Activated naive CD4-positive, alpha-beta T cell (primary cell): Measurements from ENCODE around the gene EFNA3.
A peak's percentile ranks its signal among the peaks of the same experiment; 100 is the strongest.
"Not testable (repeated sequence)": the region's sequence is repeated elsewhere in the genome, so short reads cannot be mapped to it uniquely, and the experiment has no call there.

ENCODE experiments used
- DNase-seq, 4 experiments: peaks; one replicate each; lab custom pipeline; 2025; lab: John Stamatoyannopoulos, UW

Gene EFNA3

DNA sequence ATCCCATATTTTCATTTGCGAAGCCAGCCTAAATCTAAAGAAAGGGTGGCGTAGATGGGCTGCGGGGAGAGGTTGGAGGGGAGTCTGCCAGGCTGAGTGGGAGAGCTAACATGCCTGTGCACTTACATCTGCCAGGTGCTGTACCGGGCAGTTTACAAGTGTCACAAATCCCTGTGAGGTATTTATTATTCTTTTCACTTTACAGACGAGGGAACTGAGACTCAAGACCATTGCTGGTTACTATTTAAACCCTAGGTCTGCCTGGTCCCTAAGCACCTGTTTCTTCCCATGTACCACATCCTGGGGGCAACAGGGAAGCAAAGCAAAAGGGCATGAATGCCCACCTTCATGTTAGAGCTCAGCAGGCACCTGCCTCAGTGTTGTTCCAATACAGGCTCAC, 29.7 kb downstream of the EFNA3 start:
- no peak for DNase-seq

DNA sequence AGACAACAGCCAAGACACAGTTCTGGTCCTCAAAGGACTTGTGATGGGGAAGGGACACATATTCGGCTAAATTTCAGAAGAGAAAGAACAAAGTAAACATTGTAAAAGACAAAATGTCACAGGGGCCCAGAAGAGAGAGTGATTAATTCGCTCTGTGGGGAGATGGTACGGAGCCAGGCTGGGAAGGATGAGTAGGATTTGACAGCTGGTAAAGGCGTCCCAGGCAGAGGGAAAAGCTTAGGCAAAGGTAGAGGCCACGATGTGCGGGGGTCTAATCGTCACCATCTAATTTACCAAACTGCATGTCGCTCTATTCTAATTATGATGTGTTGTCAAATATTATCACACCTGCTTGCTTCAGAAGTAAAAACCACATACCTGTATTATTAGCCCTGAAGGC, 31.7 kb downstream of the EFNA3 start:
- DNase-seq = no peak

DNA sequence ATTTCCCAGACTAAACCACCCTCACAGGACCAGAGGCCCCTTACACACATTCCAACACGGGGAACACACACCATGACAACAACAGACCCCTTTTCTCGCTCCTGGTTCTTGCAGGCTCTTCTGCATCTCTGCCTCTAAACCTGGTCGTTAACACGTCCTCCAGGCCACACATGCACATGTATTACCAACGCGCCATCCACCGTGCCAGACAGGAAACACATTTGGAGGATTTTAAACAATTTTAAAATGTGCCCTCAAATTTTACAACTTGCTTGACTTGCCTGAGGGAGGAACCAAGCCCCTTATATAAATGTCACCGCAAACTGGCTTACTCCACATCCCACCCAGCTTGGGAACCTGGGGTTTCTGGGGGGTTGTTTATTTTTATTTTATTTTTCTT, 32.2 kb downstream of the EFNA3 start:
- DNase-seq = no peak

DNA sequence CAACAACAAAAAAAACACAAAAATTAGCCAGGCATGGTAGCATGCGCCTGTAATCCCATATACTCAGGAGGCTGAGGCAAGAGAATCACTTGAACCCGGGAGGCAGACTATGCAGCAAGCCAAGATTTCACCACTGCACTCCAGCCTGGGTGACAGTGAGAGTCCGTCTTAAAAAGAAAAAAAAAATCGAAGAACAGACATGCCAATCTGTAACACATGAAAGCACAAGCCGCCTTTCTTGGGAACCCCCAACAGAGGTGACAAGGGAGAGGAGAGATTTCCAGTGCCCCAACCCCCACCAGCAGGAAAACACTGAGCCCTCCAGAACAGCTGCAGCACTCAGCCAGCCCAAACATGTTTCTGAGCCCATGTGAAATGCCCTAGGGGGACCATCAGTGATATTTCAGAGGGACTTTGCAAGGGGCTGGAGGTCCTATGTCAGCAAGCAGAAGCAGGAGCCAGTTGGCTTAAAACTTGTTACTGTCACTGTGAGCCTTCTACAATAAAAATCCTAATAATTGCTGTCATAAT, 34.9 kb downstream of the EFNA3 start:
- no peak for DNase-seq

DNA sequence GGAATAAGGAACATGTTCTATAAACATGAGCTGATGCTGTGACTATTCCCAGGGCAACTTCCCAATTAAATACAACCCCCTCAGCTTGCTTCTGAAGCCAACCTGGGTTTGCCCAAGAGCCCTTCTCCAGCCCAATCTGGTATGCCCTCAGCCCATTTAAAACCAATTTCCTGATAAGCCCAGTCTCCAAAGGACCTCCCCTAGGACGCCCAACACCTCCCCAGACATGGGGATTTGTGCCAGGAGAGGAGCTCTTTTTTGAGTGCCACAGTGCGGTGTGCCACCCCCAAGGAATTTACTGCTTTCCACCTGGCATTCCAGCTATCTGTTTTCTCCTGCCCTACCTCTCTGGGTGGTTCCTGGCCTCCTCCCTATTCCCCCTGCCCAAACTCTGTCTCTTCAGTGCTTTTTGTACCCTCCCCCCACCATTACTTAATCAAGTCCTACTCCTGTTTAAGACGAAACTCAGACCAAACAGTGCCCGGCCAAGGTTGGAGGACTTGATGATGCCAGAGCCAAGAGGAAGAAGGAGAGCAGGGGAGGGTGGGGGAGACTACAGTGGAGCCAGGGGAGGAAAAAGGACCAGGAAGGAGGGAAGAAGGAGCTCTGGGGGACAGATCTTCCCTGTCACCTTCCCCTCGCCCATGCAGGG, 37.6 kb downstream of the EFNA3 start:
- DNase-seq = no peak

DNA sequence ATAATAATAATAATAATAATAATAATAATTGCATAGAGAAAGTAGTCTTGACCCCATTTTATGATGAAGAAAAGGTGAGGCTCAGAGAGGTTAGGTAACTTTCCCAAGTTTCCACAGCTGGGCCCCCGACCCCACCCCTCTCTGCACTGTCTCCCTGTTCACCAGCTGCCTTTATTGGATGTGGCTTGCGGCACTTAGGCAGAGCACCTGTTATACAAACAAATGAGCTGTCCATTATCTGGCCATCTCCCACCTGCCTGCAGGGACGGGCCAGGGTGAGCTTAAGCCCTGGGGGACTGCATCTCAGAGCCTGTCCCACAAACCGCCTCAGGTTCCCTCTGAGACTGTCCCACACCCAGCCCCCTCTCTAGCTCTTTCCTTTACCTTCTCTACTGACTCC, 39.0 kb downstream of the EFNA3 start:
- DNase-seq = no peak

DNA sequence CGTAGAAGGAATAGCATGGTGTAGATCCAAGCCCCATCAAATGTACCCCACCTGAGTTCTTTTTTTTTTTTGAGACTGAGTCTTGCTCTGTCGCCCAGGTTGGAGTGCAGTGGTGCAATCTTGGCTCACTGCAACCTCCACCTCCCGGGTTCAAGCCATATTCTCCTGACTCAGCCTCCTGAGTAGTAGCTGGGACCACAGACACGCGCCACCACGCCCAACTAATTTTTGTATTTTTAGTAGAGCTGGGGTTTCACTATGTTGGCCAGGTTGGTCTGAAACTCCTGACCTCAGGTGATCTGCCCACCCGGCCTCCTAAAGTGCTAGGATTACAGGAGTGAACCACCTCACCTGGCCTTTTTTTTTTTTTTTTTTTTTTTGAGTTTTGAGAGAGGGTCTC, 39.5 kb downstream of the EFNA3 start:
- not testable (repeated sequence) for DNase-seq

DNA sequence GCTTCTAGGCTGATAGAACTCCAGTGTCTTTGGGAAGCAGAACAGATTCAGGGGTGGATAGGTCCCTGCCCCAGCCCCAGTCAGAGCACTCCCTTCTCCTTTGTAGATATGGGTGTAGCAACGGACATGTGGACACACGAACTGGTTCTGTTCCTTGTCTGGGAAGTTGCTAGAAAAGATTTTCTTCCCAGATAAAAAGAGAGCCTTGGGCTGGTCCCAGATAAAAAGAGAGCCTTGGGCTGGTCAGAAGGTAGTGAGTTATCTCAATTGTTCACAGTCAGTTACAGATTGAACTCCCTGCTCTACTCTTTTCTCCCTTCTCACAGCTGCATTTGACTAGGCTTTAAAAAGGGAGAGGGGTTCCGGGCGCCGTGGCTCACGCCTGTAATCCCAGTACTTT, 41.6 kb downstream of the EFNA3 start:
- DNase-seq = no peak

DNA sequence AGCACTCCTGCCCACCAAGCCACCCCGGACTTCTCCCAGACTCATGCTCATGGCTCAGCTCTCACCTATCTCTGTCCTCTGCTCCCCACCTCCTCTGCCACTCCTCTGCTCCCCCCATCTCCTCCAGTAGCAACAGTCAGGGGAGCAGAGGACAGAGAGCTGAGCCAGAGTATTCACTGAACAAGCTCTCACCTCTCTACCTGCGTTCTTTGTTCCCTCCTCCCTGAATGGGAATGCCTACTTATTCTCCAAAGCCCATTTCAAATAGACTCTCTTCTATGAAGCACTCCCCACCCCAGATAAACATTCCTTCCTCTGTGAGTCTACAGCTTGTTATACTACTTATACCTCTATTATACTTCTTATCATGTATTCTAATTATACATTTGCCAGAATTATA, 42.6 kb downstream of the EFNA3 start:
- no peak for DNase-seq

DNA sequence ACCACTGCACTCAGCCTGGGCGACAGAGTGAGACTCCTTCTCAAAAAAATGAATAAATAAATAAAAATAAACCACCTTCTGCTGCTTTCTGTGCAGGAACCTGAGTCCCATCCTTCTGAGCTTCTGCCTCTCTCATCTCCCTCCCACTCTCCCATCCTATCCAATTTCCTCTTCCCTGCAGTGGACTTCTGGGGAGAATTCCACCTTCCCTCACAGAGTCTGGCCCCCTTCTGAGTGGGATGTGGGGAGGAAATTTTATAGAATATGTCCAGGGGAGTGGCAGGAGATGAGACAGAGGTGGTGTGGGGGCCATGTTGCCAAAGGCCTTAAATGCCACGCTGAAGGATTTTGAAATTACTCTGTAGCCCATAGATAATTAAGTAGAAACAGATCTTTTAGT, 43.7 kb downstream of the EFNA3 start:
- DNase-seq = no peak

DNA sequence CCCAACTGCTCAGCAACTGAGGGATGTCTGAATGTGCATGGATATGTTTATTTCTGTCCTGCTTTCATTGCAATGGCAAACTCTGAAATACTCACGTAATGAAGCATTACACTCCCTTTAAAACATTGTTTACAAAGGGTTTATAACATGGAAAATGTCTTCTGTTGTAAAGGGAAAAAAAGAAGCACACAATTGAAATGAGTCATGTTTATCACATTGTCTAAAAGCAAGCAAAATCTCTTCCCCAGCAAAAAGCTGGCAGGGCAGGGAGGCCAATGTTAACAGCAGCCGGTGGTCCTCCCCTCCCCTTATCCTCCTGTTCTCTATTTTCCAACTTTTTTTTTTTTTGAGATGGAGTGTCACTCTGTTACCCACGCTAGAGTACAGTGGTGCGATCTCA, 45.2 kb downstream of the EFNA3 start:
- DNase-seq = no peak

DNA sequence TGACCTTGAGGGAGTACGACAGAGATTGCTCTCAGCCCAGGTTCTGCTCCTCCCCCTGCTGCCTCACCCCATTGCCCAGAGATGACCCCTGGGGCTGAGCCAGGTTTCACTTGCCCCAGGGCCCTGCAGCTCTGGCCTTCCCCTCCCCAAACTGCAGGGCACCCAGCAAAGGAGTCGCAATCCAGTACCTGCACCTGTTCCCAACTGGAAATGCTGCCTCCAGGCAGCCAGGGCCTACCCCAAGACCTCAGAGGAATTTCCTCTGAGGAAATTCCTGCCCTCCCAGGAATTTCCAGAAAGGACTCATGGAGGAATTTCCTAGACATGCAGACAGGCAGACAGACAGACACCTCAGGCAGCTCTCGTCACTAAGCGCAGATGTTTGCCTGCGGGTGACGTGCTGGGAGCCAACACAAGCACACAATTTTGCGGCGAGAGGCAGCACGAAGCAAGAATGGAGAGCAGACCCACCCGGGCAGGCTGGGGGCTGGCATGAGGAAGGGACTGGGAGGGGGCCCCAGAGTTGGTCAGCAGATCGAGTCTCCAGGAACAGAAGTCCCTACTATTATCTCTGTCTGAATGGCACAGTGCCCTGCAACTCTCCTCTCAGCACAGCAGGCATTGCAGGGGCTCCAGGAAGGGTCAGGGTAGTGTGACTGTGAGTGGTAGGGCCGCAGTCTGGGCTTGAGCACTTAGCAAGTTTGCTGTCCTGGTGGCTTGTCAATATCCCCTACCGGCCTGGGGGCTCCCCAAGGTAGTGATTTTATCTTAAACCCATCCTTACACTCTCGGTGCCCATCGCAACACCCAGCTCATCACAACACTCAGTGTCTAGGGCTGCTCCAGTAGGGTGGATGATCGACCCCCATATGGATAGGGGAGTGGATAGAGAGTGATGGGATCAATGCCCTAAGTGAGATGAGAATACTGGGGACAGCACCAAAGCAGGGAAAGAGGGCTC, 46.1 kb downstream of the EFNA3 start:
- DNase-seq = no peak

DNA sequence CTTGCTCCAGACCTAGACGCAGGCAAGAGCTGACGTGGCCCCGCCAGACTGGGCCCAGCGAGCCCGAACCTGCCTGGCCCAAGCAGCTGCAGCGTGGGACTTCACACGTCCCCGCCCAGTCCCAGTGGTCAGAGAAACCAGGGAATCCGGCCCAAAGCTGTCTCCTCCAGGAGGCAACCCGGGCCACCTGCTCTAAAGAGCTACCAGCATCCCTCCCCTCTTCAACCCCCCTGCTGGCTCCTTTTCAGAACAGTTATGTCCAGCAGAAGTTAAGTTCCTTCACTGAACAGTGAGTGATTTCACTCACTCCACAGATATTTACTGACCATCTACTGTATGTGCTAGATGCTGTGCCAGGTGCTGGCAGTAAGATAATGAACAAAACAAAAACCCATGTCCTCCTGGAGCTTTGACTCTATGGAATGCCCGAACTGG, 46.9 kb downstream of the EFNA3 start:
- DNase-seq = no peak

DNA sequence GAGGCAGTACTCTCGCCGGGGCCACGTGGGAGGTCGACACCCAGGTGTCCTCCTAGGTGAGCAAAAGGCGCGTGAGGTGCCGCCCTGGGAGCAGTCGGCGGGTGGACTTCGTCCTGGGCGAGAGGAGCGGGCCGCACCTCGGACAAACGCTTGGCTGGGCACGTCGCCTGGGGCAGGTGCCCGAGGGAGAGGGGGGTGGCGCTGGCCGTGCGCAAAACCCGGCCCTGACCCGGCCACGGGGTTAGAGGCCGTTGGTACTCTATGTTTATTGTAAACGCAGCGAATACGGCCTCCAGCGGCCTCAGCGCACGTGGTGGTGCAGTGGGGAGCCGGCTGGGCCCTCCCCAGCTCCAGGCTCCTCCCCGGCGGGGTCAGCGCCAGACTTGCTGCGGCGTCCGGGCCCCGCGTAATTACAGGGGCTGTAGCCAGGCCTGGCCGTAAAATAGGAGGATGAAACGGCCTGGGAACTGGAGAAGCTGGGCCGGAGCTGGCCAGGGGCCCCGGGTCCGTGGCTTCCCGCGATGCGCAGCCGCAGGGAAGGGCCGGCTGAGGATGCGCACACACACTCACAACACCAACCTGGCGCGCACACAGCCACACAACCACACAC, 47.4 kb downstream of the EFNA3 start:
- DNase-seq = no peak

DNA sequence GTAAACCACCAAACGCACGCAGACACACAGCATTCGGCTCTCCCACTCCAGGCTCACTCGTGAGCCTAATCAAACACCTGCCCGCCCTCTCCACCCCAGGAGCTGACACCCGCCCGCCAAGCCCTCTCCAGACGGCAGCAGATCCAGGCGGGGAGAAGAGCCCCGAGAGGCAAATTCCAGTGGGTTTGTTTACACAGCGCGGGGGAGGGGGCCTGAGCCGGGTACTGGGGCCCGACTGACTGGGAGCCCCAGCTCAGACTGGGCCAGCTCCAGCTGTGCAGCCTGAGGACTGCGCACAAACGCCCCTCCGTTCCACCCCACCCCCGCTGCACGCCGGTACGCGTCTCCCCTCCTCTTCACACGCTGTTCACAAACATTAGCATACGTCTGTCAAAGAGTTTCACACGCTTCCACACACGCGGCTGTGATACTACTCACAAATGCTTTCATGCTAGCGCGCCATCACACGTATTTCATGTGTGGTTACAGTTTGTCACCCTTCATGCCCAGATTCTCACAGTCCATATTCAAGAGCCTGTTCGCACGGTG, 48.0 kb downstream of the EFNA3 start:
- DNase-seq = peak in 1 of 4 experiments; percentile 28

DNA sequence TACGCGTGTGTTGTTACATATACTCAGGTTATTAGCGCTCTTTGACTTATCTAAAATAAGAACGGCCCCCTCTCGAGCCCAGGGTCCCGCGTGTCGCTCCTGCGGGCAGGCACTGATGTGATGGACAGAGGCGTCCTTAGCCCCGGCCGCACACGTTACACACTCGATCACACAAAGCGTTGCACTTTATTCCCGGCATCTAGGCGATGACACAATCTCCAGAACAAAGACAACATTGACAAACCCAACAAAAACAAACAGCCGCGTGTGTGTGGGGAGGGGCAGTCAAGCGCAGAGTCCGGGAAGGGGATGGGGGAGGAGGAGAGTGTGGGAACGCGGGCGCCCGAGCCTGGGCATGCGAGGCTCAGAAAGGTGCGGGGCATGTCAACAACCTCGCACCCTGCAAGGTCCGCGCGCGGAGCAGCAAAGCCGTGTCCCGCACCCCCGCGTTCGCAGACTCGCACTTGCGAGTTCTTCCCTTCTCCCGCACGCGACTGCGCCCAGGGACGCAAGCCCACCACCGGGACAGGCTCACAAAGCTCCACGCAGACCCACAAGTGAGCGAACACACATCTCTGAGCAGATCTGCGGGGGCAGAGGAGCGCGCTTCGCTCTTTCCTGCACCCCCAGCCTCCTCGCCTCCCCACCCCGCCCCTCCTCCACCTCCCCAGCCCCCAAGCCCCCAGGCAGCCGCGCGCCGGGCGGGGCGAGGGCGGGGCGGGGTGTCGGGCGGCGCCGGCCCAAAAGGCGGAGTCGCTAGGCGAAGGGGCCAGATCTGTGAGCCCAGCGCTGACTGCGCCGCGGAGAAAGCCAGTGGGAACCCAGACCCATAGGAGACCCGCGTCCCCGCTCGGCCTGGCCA, 48.7 kb downstream of the EFNA3 start, which contains the start of gene EFNA1:
TSS of gene EFNA1 (plus strand) at position 772 of the 862 bp plus-strand sequence. CDS start 102 bp downstream, outside the sequence.
- peak in 1 of 4 experiments; percentile 45 for DNase-seq

DNA sequence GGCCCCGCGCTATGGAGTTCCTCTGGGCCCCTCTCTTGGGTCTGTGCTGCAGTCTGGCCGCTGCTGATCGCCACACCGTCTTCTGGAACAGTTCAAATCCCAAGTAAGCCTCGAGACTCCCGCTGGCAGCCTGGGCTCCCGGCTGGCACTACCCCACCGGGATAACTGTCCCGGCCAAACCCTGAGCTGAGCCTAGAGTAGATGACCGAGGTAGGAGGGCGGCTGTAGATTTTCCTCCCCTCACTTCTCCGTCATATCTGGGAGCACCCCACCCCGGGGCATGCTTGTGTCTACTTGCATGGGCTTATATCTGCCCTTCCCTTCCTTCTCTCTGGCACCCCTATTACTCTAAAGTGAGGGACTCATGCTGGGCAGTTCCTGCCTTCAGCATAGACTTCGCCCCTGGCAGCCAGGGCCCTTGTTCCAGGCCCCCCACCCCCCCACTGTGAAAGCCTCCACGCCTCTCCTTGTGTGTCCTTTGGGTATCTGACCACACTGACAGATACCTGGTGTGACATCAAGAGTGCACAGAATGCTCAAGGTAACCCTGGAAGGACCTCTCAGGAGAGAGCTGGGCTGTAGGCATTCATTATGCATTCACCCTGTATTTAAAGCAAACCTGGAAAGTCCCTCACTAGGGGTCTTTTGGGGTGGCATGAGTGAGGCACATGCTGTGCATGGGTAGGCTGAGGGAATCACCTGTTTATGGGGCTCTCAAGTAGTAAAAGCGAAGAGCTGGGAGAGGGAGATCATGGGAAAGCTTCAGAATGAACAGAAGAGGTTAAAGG, 49.5 kb downstream of the EFNA3 start:
- DNase-seq = no peak

DNA sequence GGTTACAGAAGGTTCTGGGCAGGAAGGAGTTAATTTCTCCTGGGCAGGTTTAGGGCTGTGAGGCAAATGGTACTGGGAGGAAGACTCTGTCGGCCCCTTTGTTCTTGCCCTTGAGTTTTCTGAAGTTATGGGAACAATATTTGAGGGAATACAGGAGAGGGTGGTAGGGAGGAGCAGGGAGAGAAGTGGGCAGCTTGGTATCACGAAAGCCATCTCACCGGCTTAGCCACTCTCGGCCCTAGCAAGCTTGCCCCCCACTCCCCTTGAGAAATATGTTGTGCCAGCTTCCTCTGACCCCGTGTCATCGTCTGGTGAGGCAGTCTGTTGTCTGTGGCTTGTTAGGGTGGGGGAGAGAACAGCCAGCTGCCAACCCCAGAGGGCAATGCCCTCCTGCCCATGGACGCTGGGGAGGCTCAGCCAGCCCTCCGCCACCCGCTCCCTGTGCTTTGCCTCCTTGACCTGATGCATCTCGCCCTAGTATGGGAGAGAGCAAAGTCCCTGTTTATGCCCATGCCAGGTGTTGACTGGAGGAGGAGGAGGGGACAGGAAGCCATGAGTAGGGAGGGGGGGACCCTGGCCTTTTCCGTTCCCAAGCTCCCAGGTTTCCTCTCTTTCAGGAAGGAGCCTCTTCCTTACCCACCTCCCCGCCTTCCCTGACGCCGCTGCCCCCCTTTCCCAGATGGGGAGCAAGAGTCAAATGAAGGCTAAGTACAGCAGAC, 50.3 kb downstream of the EFNA3 start:
- no peak for DNase-seq

DNA sequence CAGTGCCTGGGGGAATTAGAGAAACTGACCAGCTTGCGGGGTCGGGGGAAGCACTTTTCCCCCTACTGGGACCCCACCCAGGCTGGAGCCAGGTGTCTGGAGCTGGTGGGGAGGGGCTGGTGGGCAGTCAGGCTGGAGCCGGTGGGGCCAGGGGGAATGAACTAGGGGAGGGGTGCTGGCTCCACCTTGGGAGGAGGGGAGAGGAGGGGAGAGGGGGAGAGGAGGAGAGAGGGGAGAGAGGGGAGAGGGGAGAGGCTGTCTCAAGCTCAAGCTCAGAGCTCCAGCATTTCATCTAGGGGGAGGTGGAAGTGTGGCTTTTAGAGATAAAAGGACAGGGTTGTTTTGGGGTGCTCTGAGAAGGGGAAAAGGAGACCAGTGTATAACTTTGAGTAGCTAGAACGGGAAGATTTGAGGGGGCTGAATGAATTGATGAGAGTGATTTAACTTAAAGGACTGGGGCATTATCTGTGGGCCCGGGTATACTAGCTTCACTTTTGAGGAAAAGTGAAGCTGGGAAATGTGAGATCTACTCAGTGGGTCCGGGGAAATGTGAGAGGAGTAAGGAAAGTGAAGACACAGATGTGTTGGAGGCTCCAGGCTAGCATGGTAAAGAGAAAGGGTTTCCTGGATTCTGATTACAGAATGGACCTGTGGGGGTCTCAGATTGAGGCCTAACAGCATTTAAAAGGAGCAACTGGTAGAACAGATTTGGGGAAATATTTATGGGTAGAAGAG, 51.8 kb downstream of the EFNA3 start:
- DNase-seq = no peak
